ENCODE measurements around the gene AREL1.

The AREL1 gene

DNA sequence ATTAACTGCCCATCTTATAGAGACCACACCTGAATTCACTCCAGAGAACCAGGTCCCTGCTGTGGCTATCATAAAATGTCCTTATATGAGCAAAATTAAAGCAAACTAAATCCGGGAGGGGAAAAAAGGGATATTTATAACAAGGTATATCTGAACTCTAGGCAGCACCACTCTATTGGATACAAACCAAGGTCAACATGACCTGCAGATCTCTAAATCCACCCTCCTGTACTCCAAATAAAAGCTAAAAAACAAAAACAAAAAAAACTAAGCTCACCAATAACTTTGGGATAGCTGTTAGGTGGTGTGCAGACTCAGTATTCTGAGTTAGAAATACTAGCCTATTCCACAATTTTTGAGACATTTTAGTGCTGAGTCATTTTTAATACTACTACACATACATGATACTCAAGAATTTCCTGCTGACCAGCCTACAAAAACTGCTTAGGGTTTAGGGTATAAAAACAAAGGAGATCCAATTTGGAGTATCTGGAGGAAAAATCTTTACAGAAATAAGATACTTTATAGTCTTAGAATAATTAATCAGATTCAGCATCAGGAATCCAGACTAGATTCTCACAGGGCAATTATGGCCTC is 54.2 kb downstream of the AREL1 start:
- DNase-seq, result no peak

GRCh38 chr14:74656964-74657363 is 55.9 kb downstream of the AREL1 start:
- no peak for DNase-seq

- no peak for DNase-seq
Observed at GRCh38 chr14:74655599-74656395, 57.1 kb downstream of the AREL1 start.

GRCh38 chr14:74654931-74655330 is 57.9 kb downstream of the AREL1 start:
- no peak for DNase-seq

- no peak for DNase-seq
Observed at GRCh38 chr14:74653386-74654138, 59.3 kb downstream of the AREL1 start.

GRCh38 chr14:74652541-74652940 is 60.3 kb downstream of the AREL1 start:
- no peak for DNase-seq

DNA sequence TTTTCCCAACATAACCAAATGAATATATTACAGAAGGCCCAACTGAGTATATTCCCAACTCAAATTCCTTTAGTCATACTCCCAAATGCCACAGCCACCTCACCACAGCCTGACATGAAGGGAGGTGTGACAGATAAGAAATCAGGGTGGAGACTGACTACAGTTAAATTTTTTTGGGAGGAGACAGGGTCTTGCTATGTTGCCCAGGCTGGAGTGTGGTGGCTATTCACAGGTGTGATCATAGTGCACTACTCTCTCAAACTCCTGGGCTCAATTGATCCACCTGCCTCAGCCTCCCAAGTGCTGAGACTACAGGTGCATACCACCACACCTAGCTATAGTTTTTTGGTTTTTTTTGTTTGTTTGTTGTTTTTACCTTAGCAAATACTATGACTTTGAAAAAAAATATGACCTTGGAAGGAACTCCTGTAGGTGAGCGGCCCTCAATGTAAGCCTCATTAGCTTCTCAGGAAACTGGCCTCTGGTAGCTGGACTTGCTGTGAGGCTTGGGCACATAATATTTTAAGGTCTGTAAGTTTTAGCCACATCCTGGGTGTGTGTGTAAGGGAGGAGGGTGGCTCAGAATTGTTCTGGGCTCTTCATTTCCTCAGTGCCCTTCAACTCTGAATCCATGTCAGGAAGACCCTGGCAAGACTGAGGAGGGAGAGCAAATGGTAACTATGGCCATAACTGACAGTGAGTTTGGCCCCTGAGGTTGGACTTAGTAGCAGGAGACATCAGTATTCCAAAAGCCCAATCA is 61.8 kb downstream of the AREL1 start:
- no peak for DNase-seq

- no peak for DNase-seq
Observed at GRCh38 chr14:74649673-74650072, 63.2 kb downstream of the AREL1 start.

DNA sequence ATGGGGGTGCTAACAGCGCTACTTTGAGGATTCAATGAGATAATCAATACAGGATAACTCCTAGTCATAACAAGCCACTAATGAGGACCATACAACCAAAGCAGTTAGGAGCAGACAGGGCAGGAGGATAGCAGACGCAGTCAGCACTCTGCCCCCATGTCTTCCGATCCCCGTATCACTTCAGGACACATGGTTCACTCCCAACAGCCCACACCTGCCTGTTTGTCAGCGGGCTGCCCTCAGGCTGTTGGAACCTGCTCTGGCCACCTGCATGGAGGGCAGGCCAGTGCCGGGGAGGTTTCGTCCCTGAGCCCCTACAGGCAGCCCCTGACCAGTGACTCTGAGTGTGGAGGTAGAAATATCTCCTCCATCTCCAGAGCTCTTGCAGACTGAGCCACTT is 63.7 kb downstream of the AREL1 start:
- DNase-seq, result no peak

GRCh38 chr14:74648601-74649000 is 64.3 kb downstream of the AREL1 start:
- DNase-seq, result no peak

- DNase-seq, result peak; percentile 44
Observed at GRCh38 chr14:74647678-74648461, 65.0 kb downstream of the AREL1 start.

GRCh38 chr14:74647061-74647677 is 65.7 kb downstream of the AREL1 start:
- no peak for DNase-seq

- no peak for DNase-seq
Observed at GRCh38 chr14:74645756-74646470, 67.0 kb downstream of the AREL1 start.

DNA sequence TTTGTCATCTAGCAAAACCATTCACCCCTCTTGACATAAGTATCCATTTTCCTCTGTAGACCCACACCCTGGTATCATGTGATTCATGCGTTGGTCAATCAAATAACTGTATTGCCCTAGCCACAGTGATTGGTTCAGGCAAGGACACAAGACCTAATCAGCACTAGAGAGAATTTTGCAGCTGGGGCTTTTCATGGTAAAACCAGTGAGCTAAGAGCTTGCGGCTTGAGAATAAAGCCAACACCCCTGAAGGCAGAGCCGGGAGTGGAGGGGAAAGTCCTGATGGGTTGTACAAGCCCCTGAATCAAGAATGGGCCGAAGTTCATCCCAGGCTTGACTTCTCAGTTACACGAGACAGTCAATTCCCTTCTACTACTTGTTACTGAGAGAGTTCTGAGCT is 67.6 kb downstream of the AREL1 start:
- DNase-seq, result no peak

GRCh38 chr14:74641601-74642391 is 71.1 kb downstream of the AREL1 start:
- no peak for DNase-seq

- no peak for DNase-seq
Observed at GRCh38 chr14:74638966-74639365, 73.9 kb downstream of the AREL1 start.

- no peak for DNase-seq
Observed at GRCh38 chr14:74638066-74638465, 74.8 kb downstream of the AREL1 start.

DNA sequence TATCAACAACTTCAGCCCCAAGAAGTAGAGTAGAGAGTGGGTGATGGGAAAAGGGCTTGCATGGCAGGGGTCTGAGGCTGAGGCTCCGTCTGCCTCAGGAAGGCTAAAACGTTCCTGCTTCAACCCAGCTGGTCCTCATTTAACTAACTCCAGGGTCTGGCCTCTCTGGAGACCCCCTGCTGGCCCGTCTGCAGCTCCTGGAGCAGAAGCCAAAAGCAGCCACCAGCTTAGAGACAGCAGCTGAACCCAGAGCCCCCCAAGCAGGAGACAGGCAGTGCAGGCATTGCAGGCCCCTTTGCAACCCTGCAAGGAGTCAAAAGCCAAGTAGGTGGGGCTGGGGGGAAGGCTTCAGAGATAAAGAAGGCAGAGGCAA is 75.7 kb downstream of the AREL1 start:
- DNase-seq, result no peak

GRCh38 chr14:74636424-74637177 is 76.3 kb downstream of the AREL1 start:
- no peak for DNase-seq

DNA sequence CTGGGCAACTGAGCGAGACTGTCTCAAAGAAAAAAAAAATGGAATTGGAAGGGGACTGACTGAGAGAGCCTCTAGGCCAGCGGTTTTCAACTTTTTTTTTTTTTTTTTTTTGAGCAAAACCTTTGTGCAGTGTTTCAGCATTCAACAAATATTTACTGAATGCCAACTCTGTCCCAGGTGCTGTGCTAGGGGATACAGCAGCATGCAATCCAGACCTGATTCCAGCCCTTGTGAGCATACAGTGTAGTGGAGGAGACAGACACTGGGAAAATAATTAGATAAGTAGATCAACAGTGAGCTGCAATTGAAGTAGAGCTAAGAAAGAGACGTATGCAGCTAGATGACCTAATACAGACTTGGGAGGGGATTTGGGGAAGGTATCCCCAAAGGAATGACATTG is 77.0 kb downstream of the AREL1 start:
- DNase-seq, result no peak

Data from NCI-H1092 treated with DMSO at 0.1 percent for 48 hours (cell line).